ENCODE results near the gene PILRA.
"Not testable (repeated sequence)": the region's sequence is repeated elsewhere in the genome, so short reads cannot be mapped to it uniquely, and the experiment has no call there.

The PILRA gene

GRCh38 chr7:100434297-100435144 is 61.2 kb downstream of the PILRA start:
- peak overlapping the region; percentile 92 for H3K4me3 ChIP-seq (ENCODE audit: low read depth, low read length)
- DNase-seq (ENCODE audit: low read depth), result no peak
- TF ChIP-seq, protein P1, sequence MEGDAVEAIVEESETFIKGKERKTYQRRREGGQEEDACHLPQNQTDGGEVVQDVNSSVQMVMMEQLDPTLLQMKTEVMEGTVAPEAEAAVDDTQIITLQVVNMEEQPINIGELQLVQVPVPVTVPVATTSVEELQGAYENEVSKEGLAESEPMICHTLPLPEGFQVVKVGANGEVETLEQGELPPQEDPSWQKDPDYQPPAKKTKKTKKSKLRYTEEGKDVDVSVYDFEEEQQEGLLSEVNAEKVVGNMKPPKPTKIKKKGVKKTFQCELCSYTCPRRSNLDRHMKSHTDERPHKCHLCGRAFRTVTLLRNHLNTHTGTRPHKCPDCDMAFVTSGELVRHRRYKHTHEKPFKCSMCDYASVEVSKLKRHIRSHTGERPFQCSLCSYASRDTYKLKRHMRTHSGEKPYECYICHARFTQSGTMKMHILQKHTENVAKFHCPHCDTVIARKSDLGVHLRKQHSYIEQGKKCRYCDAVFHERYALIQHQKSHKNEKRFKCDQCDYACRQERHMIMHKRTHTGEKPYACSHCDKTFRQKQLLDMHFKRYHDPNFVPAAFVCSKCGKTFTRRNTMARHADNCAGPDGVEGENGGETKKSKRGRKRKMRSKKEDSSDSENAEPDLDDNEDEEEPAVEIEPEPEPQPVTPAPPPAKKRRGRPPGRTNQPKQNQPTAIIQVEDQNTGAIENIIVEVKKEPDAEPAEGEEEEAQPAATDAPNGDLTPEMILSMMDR (conservative IDR thresholded peaks at IDR 0.05; ENCODE audit: low read depth, low read length), result no peak

DNA sequence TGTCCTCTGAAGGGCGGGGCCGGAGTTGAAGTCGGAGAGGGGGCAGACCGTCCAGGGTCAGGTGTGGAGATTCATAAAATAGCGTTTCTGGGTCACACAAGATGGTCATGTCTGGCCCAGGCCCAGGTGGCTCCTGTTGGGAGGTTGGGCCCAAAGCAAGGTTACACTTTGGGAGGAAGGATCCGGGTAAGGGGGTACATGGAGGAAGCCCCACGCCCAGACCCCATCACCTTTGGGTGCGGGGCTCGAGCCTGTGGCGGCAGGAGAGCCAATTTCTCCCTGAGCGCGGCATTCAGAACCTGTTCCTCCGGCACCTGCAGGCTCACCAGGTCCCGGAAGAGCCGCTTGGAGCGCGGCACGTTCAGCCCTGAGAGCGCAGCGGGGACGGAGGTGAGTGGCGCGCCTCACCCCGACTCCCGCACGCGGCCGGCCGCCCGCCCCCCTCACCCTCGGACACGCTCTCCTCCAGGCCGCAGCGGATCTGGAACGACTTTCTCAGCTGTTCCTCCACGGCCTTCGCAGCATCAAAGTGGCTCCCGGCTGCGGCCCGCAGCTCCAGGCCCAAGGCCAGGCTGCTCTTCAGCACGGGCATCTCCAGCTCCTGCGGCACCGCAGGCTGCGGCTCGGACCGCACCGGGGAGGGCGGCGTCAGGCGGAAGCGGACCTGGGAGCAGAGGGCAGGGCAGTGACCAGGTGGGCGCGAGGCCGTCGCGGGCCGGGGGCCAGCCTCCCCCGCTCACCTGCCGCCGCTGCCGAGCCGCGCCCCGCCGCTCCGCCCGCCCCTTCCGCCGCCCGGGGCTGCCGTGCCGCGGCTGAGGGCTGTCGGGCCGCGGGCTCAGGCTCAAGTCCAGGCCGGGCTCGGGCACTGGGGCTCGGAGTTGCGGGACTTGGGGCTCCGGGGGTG is 62.4 kb downstream of the PILRA start:
- TF ChIP-seq, protein P1 (conservative IDR thresholded peaks at IDR 0.05; ENCODE audit: low read depth, low read length), result no peak
- DNase-seq (ENCODE audit: low read depth), result peak; percentile 28
- peak overlapping the region; percentile 92 for H3K4me3 ChIP-seq (ENCODE audit: low read depth, low read length)

GRCh38 chr7:100437150-100438100 is 64.1 kb downstream of the PILRA start:
- TF ChIP-seq, protein P1 (conservative IDR thresholded peaks at IDR 0.05; ENCODE audit: low read depth, low read length), result no peak
- no peak for DNase-seq (ENCODE audit: low read depth)
- H3K4me3 ChIP-seq (ENCODE audit: low read depth, low read length), result no peak overlapping the region

- H3K4me3 ChIP-seq (ENCODE audit: low read depth, low read length), result no peak overlapping the region
- DNase-seq (ENCODE audit: low read depth), result no peak
- TF ChIP-seq, protein P1 (conservative IDR thresholded peaks at IDR 0.05; ENCODE audit: low read depth, low read length), result no peak
Observed at GRCh38 chr7:100438172-100438571, 64.9 kb downstream of the PILRA start.

DNA sequence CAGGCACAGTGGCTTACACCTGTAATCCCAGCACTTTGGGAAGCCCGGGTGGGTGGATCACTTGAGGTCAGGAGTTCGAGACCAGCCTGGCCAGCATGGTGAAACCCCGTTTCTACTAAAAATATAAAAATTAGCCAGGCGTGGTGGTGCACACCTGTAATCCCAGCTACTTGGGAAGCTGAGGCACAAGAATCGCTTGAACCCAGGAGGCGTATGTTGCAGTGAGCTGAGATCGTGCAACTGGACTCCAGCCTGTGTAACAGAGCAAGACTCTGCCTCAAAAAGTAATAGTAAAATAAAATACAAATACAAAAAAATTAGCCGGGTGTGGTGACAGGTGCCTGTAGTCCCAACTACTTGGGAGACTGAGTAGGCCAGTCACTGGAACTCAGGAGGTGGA is 65.4 kb downstream of the PILRA start:
- H3K4me3 ChIP-seq (ENCODE audit: low read depth, low read length); DNase-seq (ENCODE audit: low read depth): not testable (repeated sequence)

- not testable (repeated sequence) for H3K4me3 ChIP-seq (ENCODE audit: low read depth, low read length); DNase-seq (ENCODE audit: low read depth)
Observed at GRCh38 chr7:100439244-100439643, 66.0 kb downstream of the PILRA start.

DNA sequence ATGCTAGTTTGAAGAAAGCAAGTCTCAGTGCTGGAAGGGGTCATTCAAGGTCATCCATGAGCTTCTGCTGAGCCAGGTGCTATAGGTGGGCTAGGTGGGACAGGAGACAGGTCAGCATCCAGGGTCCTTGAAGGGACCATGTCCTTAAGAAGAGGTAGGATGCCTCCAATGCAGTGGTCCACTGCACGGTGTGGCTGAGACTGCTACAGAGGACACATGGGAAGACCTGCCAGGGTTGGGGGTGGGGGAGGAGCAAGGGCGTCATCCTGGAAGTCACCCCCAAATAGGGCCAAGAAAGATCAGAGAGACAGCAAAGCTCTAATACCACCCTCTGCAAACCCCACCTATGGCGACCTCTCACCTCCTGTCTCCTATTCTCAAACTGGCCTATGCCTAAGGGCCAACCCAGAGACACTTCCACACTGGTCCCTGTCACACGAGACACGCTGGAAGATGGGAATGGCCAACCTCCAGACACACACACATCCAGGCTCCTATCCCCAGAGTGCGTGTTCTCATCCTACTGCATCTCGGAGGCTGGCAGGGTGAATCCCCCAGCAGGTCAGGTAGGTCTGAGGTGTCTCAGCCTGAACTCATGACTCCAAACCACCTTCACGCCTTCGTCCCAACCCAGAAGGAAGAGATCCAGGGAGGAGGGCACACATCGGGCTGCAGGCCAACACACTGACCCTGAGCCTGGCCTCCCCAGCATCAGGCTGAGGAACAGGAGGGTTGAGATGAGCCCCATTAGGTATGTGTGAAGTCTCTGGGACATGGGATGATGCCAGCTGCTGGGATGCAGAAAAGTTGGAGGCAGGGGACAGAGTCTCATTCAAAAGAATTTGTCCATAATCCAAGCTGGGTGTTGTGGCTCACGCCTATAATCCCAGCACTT is 68.6 kb downstream of the PILRA start:
- no peak overlapping the region for H3K4me3 ChIP-seq (ENCODE audit: low read depth, low read length)
- DNase-seq (ENCODE audit: low read depth), result no peak
- TF ChIP-seq, protein P1 (conservative IDR thresholded peaks at IDR 0.05; ENCODE audit: low read depth, low read length), result no peak
